CD8-positive, alpha-beta memory T cell (primary cell): ENCODE data around the gene SMYD3. TPM values are rescaled to one million over a fixed set of nuclear protein-coding genes. Genes with fewer than 3 reads are reported as not detected.
A peak's percentile ranks its signal among the peaks of the same experiment; 100 is the strongest.

Source experiments
- CTCF ChIA-PET: fragments of 350-600 bp; sonication (Branson Sonifier 250); formaldehyde crosslinking; loops from one replicate; lab custom pipeline; 2021; ENCODE audit warnings: antibody characterized with exemption; lab: Charles Lee
- POLR2A ChIA-PET: fragments of 350-600 bp; sonication (Branson Sonifier 250); formaldehyde crosslinking; loops from one replicate; lab custom pipeline; 2021; ENCODE audit warnings: antibody characterized with exemption; lab: Charles Lee
- DNase-seq, 5 donors: peaks; one replicate each; pipeline versions ENCODE4 v3.0.0 to v3.0.0-alpha.2; 2020 to 2022; ENCODE audit warnings: mixed read lengths in 1 of 5
- H3K27ac ChIP-seq: one replicate; pipeline ENCODE4 v1.7.0; 2013; ENCODE audit warnings: low read depth, mild to moderate bottlenecking, low read length, moderate library complexity
- H3K27me3 ChIP-seq: 2 replicates; pipeline ENCODE4 v1.7.0; 2013; ENCODE audit warnings: low read length, mild to moderate bottlenecking; ENCODE audit not compliant: insufficient read depth, poor library complexity, severe bottlenecking
- H3K36me3 ChIP-seq: 2 replicates; pipeline ENCODE4 v1.7.0; 2013; ENCODE audit warnings: mild to moderate bottlenecking, low read length, moderate library complexity; ENCODE audit not compliant: insufficient read depth
- H3K4me1 ChIP-seq: 2 replicates; pipeline ENCODE4 v1.7.0; 2013; ENCODE audit warnings: mild to moderate bottlenecking, low read length, moderate library complexity; ENCODE audit not compliant: insufficient read depth
- H3K4me3 ChIP-seq: 2 replicates; pipeline ENCODE4 v1.7.0; 2013; ENCODE audit warnings: mild to moderate bottlenecking, low read length
- H3K9me3 ChIP-seq: 2 replicates; pipeline ENCODE4 v1.7.0; 2013; ENCODE audit warnings: mild to moderate bottlenecking, low read length
- H3K27ac Mint-ChIP-seq, 8 donors: one replicate each; pipeline ENCODE4 v1.8.0; 2020 to 2021; ENCODE audit warnings: mixed read lengths in 8 of 8, mild to moderate bottlenecking in 6 of 8, inconsistent platforms in 3 of 8, moderate library complexity in 3 of 8
- H3K27me3 Mint-ChIP-seq, 2 donors: one replicate each; pipeline ENCODE4 v1.8.0; 2020 to 2021; ENCODE audit warnings: mixed read lengths in 2 of 2, mild to moderate bottlenecking in 1 of 2, moderate library complexity in 1 of 2
- H3K36me3 Mint-ChIP-seq, 3 donors: one replicate each; pipeline ENCODE4 v1.8.0; 2020 to 2021; ENCODE audit warnings: mixed read lengths in 3 of 3, inconsistent platforms in 1 of 3, mild to moderate bottlenecking in 1 of 3
- H3K4me1 Mint-ChIP-seq, 3 donors: one replicate each; pipeline ENCODE4 v1.8.0; 2020 to 2021; ENCODE audit warnings: mixed read lengths in 3 of 3, inconsistent platforms in 1 of 3, mild to moderate bottlenecking in 1 of 3
- H3K4me3 Mint-ChIP-seq, 7 donors: one replicate each; pipeline ENCODE4 v1.8.0; 2020 to 2021; ENCODE audit warnings: mixed read lengths in 7 of 7, mild to moderate bottlenecking in 6 of 7, moderate library complexity in 4 of 7, inconsistent platforms in 2 of 7
- H3K9me3 Mint-ChIP-seq, 5 donors: one replicate each; pipeline ENCODE4 v1.8.0; 2020 to 2022; ENCODE audit warnings: mixed read lengths in 5 of 5, mild to moderate bottlenecking in 3 of 5, moderate library complexity in 2 of 5, inconsistent platforms in 1 of 5
- polyA plus RNA-seq: library from polyadenylated mRNA; unstranded; fragments of 300-500 nt; fragmentation: Illumina TruSeq; gene quantifications from one replicate; pipeline ENCODE4 v1.2.3, GENCODE V29; 2021
- total RNA-seq, 2 experiments: library from RNA; stranded (reverse); gene quantifications; one replicate each; pipeline ENCODE4 v1.2.3, GENCODE V29; 2021

SMYD3 gene
- total and polyA plus RNA-seq, 3 experiments from 2014 or later, result 12.4 to 31.7 (median 14.5) TPM

DNA sequence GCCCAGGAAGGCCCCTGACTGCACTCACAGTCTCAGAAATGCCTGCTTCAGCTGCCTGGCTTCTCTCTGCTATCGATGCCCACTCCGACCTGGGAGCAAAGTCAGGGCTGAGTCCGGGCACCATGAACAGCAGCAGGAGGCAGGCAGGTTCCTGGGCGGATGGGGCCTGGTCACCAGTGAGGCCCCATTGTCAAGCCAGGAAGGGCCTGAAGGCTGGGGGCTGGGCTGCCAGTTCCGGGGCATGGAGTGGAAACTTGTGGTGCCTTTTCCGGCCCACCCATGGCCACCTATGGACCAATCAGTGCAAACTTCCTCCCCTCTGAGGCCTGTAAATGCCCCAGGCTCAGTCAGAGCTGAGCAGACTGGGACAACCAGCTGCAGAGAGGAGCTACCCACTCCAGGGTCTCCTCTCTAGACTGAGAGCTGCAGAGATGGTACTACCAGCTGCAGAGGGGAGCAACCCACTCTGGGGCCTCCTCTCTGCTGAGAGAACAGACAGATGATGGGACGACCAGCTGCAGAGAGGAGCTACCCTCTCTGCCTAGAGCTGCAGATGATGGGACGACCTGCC lies 286.5 kb downstream of the SMYD3 start:
- H3K9me3 Mint-ChIP-seq, result peaks cover 0 to 26% (median 0%) of the 10 kb centered on the region in 5 donors
- no peaks in the 10 kb centered on the region for H3K4me1 Mint-ChIP-seq
- H3K4me3 Mint-ChIP-seq, result no peak overlapping the region
- Histone ChIP-seq H3K27ac (no peak overlapping the region), H3K27me3 (no peaks in the 10 kb centered on the region), H3K9me3 (no peaks in the 10 kb centered on the region), H3K36me3 (no peaks in the 10 kb centered on the region), H3K4me1 (no peaks in the 10 kb centered on the region), H3K4me3 (no peak overlapping the region)
- CTCF ChIA-PET, result no interaction called here
- H3K27me3 Mint-ChIP-seq, result no peaks in the 10 kb centered on the region
- DNase-seq, result no peak
- POLR2A ChIA-PET, result no interaction called here
- H3K27ac Mint-ChIP-seq, result no peak overlapping the region
- peaks cover 1 to 43% (median 8%) of the 10 kb centered on the region in 3 donors for H3K36me3 Mint-ChIP-seq

- POLR2A ChIA-PET, result no interaction called here
- H3K9me3 Mint-ChIP-seq, result peaks cover 0 to 30% (median 0%) of the 10 kb centered on the region in 5 donors
Measured at GRCh38 chr1:246219508-246220030, 287.5 kb downstream of the SMYD3 start.

DNA sequence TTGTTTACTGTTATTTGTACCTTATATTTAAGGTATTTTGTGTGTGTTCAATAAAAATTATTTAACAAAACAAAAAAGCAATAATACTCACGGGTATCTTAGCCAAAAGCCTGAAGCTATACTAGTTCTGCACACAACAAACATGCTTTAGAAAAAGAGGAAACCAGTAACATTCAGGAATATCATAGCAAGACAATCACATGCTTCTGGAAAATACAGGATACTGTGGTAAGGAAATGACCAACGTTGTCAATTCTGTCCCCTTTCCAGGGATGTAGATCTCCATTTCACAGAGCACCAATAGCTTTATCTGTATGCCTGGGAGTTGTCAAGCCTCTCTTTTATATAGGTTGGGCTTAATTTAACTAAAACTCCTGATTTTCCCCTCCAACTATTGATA lies 288.4 kb downstream of the SMYD3 start:
- H3K4me1 Mint-ChIP-seq, result no peaks in the 10 kb centered on the region
- H3K27me3 Mint-ChIP-seq, result no peaks in the 10 kb centered on the region
- peaks cover 0 to 29% (median 0%) of the 10 kb centered on the region in 5 donors for H3K9me3 Mint-ChIP-seq
- ChIA-PET POLR2A (no interaction called here), CTCF (no interaction called here)
- peaks cover 1 to 44% (median 11%) of the 10 kb centered on the region in 3 donors for H3K36me3 Mint-ChIP-seq
- no peak overlapping the region for H3K27ac Mint-ChIP-seq
- Histone ChIP-seq H3K27ac (no peak overlapping the region), H3K36me3 (no peaks in the 10 kb centered on the region), H3K9me3 (no peaks in the 10 kb centered on the region), H3K4me3 (no peak overlapping the region), H3K27me3 (no peaks in the 10 kb centered on the region), H3K4me1 (no peaks in the 10 kb centered on the region)
- DNase-seq, result no peak
- no peak overlapping the region for H3K4me3 Mint-ChIP-seq

More at GRCh38 chr1:246219508-246220030, 287.5 kb downstream of the SMYD3 start:
- Mint-ChIP-seq H3K4me1 (no peaks in the 10 kb centered on the region), H3K4me3 (no peak overlapping the region), H3K27ac (peak overlapping the region in 1 of 8 donors; percentile 28), H3K36me3 (peaks cover 1 to 41% (median 8%) of the 10 kb centered on the region in 3 donors), H3K27me3 (no peaks in the 10 kb centered on the region)
- H3K27ac ChIP-seq, result no peak overlapping the region
- CTCF ChIA-PET, result no interaction called here
- no peaks in the 10 kb centered on the region for H3K27me3 ChIP-seq
- H3K36me3 ChIP-seq, result no peaks in the 10 kb centered on the region
- no peaks in the 10 kb centered on the region for H3K4me1 ChIP-seq
- no peak for DNase-seq
- H3K9me3 ChIP-seq, result no peaks in the 10 kb centered on the region
- H3K4me3 ChIP-seq, result no peak overlapping the region

- peaks cover 1 to 36% (median 12%) of the 10 kb centered on the region in 3 donors for H3K36me3 Mint-ChIP-seq
- H3K27ac ChIP-seq, result no peak overlapping the region
- H3K4me1 Mint-ChIP-seq, result no peaks in the 10 kb centered on the region
- POLR2A ChIA-PET, result no interaction called here
- no peaks in the 10 kb centered on the region for H3K36me3 ChIP-seq
- H3K9me3 ChIP-seq, result no peaks in the 10 kb centered on the region
- H3K27me3 ChIP-seq, result no peaks in the 10 kb centered on the region
- no peak overlapping the region for H3K4me3 ChIP-seq
- CTCF ChIA-PET, result no interaction called here
- H3K27ac Mint-ChIP-seq, result no peak overlapping the region
- H3K4me3 Mint-ChIP-seq, result no peak overlapping the region
- H3K9me3 Mint-ChIP-seq, result peaks cover 0 to 24% (median 0%) of the 10 kb centered on the region in 5 donors
- no peak for DNase-seq
- H3K4me1 ChIP-seq, result no peaks in the 10 kb centered on the region
- H3K27me3 Mint-ChIP-seq, result no peaks in the 10 kb centered on the region
Measured at GRCh38 chr1:246216906-246217305, 290.2 kb downstream of the SMYD3 start.

DNA sequence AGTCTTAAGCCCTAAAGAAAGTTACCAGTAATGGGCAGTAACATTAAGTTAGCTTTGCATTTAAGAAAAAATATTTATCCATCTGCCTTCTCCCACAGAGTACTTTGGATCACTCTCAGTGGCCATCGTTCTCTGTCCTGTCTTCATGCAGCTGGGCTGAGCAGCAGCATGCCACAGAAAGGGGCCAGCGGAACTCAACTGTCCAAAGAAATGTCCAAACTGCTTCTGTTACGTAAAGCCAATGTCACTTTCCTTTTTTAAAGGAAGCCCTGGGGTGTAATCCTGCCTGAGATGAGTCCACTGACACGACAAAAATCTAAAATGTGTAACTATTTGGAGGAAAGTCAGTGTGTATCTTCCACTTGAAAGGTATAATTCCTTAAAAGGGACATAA lies 291.6 kb downstream of the SMYD3 start:
- no peaks in the 10 kb centered on the region for H3K36me3 ChIP-seq
- H3K27ac Mint-ChIP-seq, result no peak overlapping the region
- peaks cover 1 to 41% (median 16%) of the 10 kb centered on the region in 3 donors for H3K36me3 Mint-ChIP-seq
- peaks cover 0 to 21% (median 0%) of the 10 kb centered on the region in 5 donors for H3K9me3 Mint-ChIP-seq
- H3K4me3 ChIP-seq, result no peak overlapping the region
- H3K27ac ChIP-seq, result peak overlapping the region; percentile 17
- H3K4me1 Mint-ChIP-seq, result no peaks in the 10 kb centered on the region
- H3K9me3 ChIP-seq, result no peaks in the 10 kb centered on the region
- CTCF ChIA-PET, result interaction anchor here (0.7 kb wide), 1 partner anchor 251 kb away, joined by 3 read pairs; no protein-coding TSS in a partner anchor
- no peak for DNase-seq
- no peaks in the 10 kb centered on the region for H3K4me1 ChIP-seq
- POLR2A ChIA-PET, result no interaction called here
- H3K4me3 Mint-ChIP-seq, result no peak overlapping the region
- no peaks in the 10 kb centered on the region for H3K27me3 ChIP-seq
- no peaks in the 10 kb centered on the region for H3K27me3 Mint-ChIP-seq

GRCh38 chr1:246214708-246215509 lies 292.2 kb downstream of the SMYD3 start:
- Mint-ChIP-seq H3K27me3 (no peaks in the 10 kb centered on the region), H3K27ac (no peak overlapping the region), H3K36me3 (peaks cover 1 to 45% (median 17%) of the 10 kb centered on the region in 3 donors), H3K4me3 (no peak overlapping the region), H3K9me3 (peaks cover 0 to 21% (median 0%) of the 10 kb centered on the region in 5 donors), H3K4me1 (no peaks in the 10 kb centered on the region)
- Histone ChIP-seq H3K4me1 (no peaks in the 10 kb centered on the region), H3K27me3 (no peaks in the 10 kb centered on the region), H3K4me3 (no peak overlapping the region), H3K9me3 (no peaks in the 10 kb centered on the region), H3K36me3 (no peaks in the 10 kb centered on the region), H3K27ac (peak overlapping the region; percentile 26)
- ChIA-PET CTCF (no interaction called here), POLR2A (no interaction called here)
- no peak for DNase-seq

- H3K4me3 Mint-ChIP-seq, result no peak overlapping the region
- ChIA-PET CTCF (no interaction called here), POLR2A (no interaction called here)
- Histone ChIP-seq H3K4me3 (no peak overlapping the region), H3K4me1 (no peaks in the 10 kb centered on the region), H3K36me3 (no peaks in the 10 kb centered on the region), H3K27ac (peak overlapping the region; percentile 26), H3K9me3 (no peaks in the 10 kb centered on the region), H3K27me3 (no peaks in the 10 kb centered on the region)
- H3K36me3 Mint-ChIP-seq, result peaks cover 1 to 49% (median 17%) of the 10 kb centered on the region in 3 donors
- peaks cover 0 to 23% (median 0%) of the 10 kb centered on the region in 5 donors for H3K9me3 Mint-ChIP-seq
- no peak overlapping the region for H3K27ac Mint-ChIP-seq
- H3K4me1 Mint-ChIP-seq, result no peaks in the 10 kb centered on the region
- no peak for DNase-seq
- H3K27me3 Mint-ChIP-seq, result no peaks in the 10 kb centered on the region
Measured at GRCh38 chr1:246213947-246214346, 293.1 kb downstream of the SMYD3 start.

DNA sequence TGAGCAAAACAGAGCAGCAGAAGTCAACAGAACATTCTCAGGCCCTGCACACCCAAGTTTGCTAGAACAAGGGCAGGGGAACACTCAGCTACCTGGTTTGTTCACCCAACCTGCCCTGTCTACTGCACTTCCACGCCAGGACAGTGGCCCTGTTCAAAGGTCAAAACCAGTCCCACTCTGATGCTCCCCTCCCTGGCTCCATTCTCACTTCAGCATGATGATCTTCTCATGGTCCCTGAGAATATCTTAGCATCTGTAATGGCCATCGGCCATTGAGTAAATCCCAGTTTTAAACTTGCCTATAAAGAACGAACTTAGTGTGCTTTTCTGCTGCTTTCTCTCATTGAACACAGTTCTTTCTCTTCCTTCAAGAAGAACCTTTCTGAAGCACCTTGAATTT lies 293.6 kb downstream of the SMYD3 start:
- CTCF ChIA-PET, result no interaction called here
- Histone ChIP-seq H3K36me3 (no peaks in the 10 kb centered on the region), H3K4me3 (no peak overlapping the region), H3K27me3 (no peaks in the 10 kb centered on the region), H3K27ac (no peak overlapping the region), H3K4me1 (no peaks in the 10 kb centered on the region), H3K9me3 (no peaks in the 10 kb centered on the region)
- DNase-seq, result no peak
- no peak overlapping the region for H3K4me3 Mint-ChIP-seq
- H3K27me3 Mint-ChIP-seq, result no peaks in the 10 kb centered on the region
- H3K9me3 Mint-ChIP-seq, result peaks cover 0 to 23% (median 0%) of the 10 kb centered on the region in 5 donors
- no peaks in the 10 kb centered on the region for H3K4me1 Mint-ChIP-seq
- peaks cover 1 to 45% (median 17%) of the 10 kb centered on the region in 3 donors for H3K36me3 Mint-ChIP-seq
- POLR2A ChIA-PET, result no interaction called here
- no peak overlapping the region for H3K27ac Mint-ChIP-seq
